K562 treated with DMSO at 1 percent for 12 hours (cell line): ENCODE data around the gene HBE1. TPM values are rescaled to one million over a fixed set of nuclear protein-coding genes. Genes with fewer than 3 reads are reported as not detected.

Experiments
- total RNA-seq: library from RNA; unstranded; fragments of 300-600 nt; gene quantifications from 2 replicates; pipeline ENCODE4 v1.2.3, GENCODE V29; 2022; ENCODE audit not compliant: insufficient read depth

The HBE1 gene
- 1,099 and 1,561 TPM in 2 replicates for total RNA-seq

GRCh38 chr11:5269715-5270147, at the start of gene HBE1:
Gene HBE1 (minus strand): TSS chr11:5269945. CDS start chr11:5269890, 55 bp downstream.

GRCh38 chr11:5301846-5302245, 32.1 kb upstream of the HBE1 start, which contains the start of gene OR51B4:
Gene OR51B4 (minus strand): TSS chr11:5301946. CDS start chr11:5301946, 0 bp downstream.

GRCh38 chr11:5254646-5255413, 14.9 kb downstream of the HBE1 start, which contains the start of gene HBG2:
Gene HBG2 (minus strand): TSS chr11:5254781. CDS start chr11:5254728, 53 bp downstream.

GRCh38 chr11:5249807-5250396, 19.8 kb downstream of the HBE1 start, which contains the start of gene HBG1:
Gene HBG1 (minus strand): TSS chr11:5249857. CDS start chr11:5249804, 53 bp downstream.

GRCh38 chr11:5234381-5234834, 35.3 kb downstream of the HBE1 start, which contains the start of gene HBD:
Gene HBD (minus strand): TSS chr11:5234483. CDS start chr11:5234433, 50 bp downstream.

GRCh38 chr11:5226732-5227310, 42.9 kb downstream of the HBE1 start, which contains the start of gene HBB:
Gene HBB (minus strand): TSS chr11:5227071. CDS start chr11:5227021, 50 bp downstream.

Other genes with a start within 250 kb of the HBE1 start
- gene OR52J3, start 223.4 kb downstream of the HBE1 start, total RNA-seq: not detected in 2 replicates
- not detected in 2 replicates for gene OR52E2, start 210.3 kb downstream of the HBE1 start, total RNA-seq
- gene OR52E1, start 200.4 kb downstream of the HBE1 start, total RNA-seq: not detected in 2 replicates
- 0.20 TPM in 1 of 2 replicates, not detected in the other for gene OR52A5, start 131.6 kb downstream of the HBE1 start, total RNA-seq
- gene OR52A1, start 115.2 kb downstream of the HBE1 start, total RNA-seq: not detected in 2 replicates
- not detected in 2 replicates for gene OR51V1, start 69.3 kb downstream of the HBE1 start, total RNA-seq
- not detected in 2 replicates for gene HBB, start 42.9 kb downstream of the HBE1 start, total RNA-seq
- gene HBD, start 35.5 kb downstream of the HBE1 start, total RNA-seq: 3.1 and 8.7 TPM in 2 replicates
- gene HBG1, start 20.1 kb downstream of the HBE1 start, total RNA-seq: 306 and 577 TPM in 2 replicates
- 1,639 and 2,641 TPM in 2 replicates for gene HBG2, start 15.2 kb downstream of the HBE1 start, total RNA-seq
- gene OR51B4, start 32.0 kb upstream of the HBE1 start, total RNA-seq: 17.7 and 70.6 TPM in 2 replicates
- 2.2 TPM in 1 of 2 replicates, not detected in the other for gene OR51B2, start 54.4 kb upstream of the HBE1 start, total RNA-seq
- 36.4 and 64.3 TPM in 2 replicates for gene OR51B5, start 73.6 kb upstream of the HBE1 start, total RNA-seq
- not detected in 2 replicates for gene OR51B6, start 81.6 kb upstream of the HBE1 start, total RNA-seq
- gene OR51M1, start 113.9 kb upstream of the HBE1 start, total RNA-seq: not detected in 2 replicates
- not detected in 2 replicates for gene OR51Q1, start 152.2 kb upstream of the HBE1 start, total RNA-seq
- gene OR51I1, start 171.6 kb upstream of the HBE1 start, total RNA-seq: not detected in 2 replicates
- gene OR51I2, start 179.4 kb upstream of the HBE1 start, total RNA-seq: not detected in 2 replicates
- gene OR52D1, start 218.7 kb upstream of the HBE1 start, total RNA-seq: not detected in 2 replicates
- not detected in 2 replicates for gene UBQLN3, start 240.0 kb upstream of the HBE1 start, total RNA-seq
- gene UBQLNL, start 246.8 kb upstream of the HBE1 start, total RNA-seq: 0.63 TPM in 1 of 2 replicates, not detected in the other